HG03571 (cell line): Measurements from ENCODE around the gene CYP21A2.

ENCODE experiments used
- ATAC-seq: cut with Tn5 transposase; IDR thresholded peaks from one replicate; pipeline ENCODE4 v1.9.1; 2021; ENCODE audit not compliant: unreplicated experiment

The CYP21A2 gene

GRCh38 chr6:32081168-32081990 is 43.2 kb downstream of the CYP21A2 start:
- no peak for ATAC-seq

GRCh38 chr6:32082478-32082877 is 44.3 kb downstream of the CYP21A2 start:
- no peak for ATAC-seq

GRCh38 chr6:32082935-32083334 is 44.7 kb downstream of the CYP21A2 start:
- ATAC-seq, result no peak

- ATAC-seq, result no peak
These were observed 45.9 kb downstream of the CYP21A2 start for GRCh38 chr6:32083812-32084768.

GRCh38 chr6:32084780-32085179 is 46.6 kb downstream of the CYP21A2 start:
- ATAC-seq, result no peak

GRCh38 chr6:32085759-32086459 is 47.7 kb downstream of the CYP21A2 start:
- no peak for ATAC-seq

GRCh38 chr6:32086661-32087573 is 48.7 kb downstream of the CYP21A2 start:
- no peak for ATAC-seq

- no peak for ATAC-seq
These were observed 49.6 kb downstream of the CYP21A2 start for GRCh38 chr6:32087574-32088486.

- ATAC-seq, result no peak
These were observed 50.4 kb downstream of the CYP21A2 start for GRCh38 chr6:32088487-32089049.

GRCh38 chr6:32089082-32089828 is 51.0 kb downstream of the CYP21A2 start:
- no peak for ATAC-seq
